Natural killer cell (primary cell): ENCODE results near the gene RALY. TPM values are rescaled to one million over a fixed set of nuclear protein-coding genes. Genes with fewer than 3 reads are reported as not detected.

Experiments
- ATAC-seq, 3 donors: fragments of 150-1000 bp in 2 of 3; fragments of 200-7000 bp in 1 of 3; cut with Tn5 transposase; 1 replicate in 1 of 3; 2 replicates in 2 of 3; pipeline ENCODE4 v1.10.0; 2021; ENCODE audit warnings: mild to moderate bottlenecking in 2 of 3, moderate library complexity in 2 of 3
- DNase-seq, 2 donors: peaks; one replicate each; pipeline versions ENCODE4 v3.0.0 to v3.0.0-alpha.2; 2013 to 2021; ENCODE audit warnings: mixed read lengths in 1 of 2
- H3K27ac ChIP-seq: one replicate; pipeline ENCODE4 v1.5.1; 2013; ENCODE audit warnings: mild to moderate bottlenecking, low read length
- H3K27me3 ChIP-seq: one replicate; pipeline ENCODE4 v1.6.1; 2013; ENCODE audit warnings: low read length; ENCODE audit not compliant: control insufficient read depth, insufficient read depth
- H3K36me3 ChIP-seq: one replicate; pipeline ENCODE4 v1.6.1; 2013; ENCODE audit warnings: low read length; ENCODE audit not compliant: control insufficient read depth, insufficient read depth
- H3K4me1 ChIP-seq: one replicate; pipeline ENCODE4 v1.6.1; 2013; ENCODE audit warnings: low read length; ENCODE audit not compliant: control insufficient read depth, insufficient read depth
- H3K4me3 ChIP-seq: one replicate; pipeline ENCODE4 v1.5.1; 2013; ENCODE audit warnings: low read length
- H3K9me3 ChIP-seq: one replicate; pipeline ENCODE4 v1.6.1; 2013; ENCODE audit warnings: low read length; ENCODE audit not compliant: control insufficient read depth, insufficient read depth
- H3K27ac Mint-ChIP-seq, 2 donors: one replicate each; pipeline ENCODE4 v1.8.0; 2022; ENCODE audit warnings: mild to moderate bottlenecking in 2 of 2, mixed read lengths in 2 of 2, moderate library complexity in 1 of 2
- H3K27me3 Mint-ChIP-seq, 2 donors: one replicate each; pipeline ENCODE4 v1.8.0; 2022; ENCODE audit warnings: low read depth in 2 of 2, mixed read lengths in 2 of 2
- H3K36me3 Mint-ChIP-seq: one replicate; pipeline ENCODE4 v1.8.0; 2022; ENCODE audit warnings: mixed read lengths
- H3K4me1 Mint-ChIP-seq, 2 donors: one replicate each; pipeline ENCODE4 v1.8.0; 2022; ENCODE audit warnings: mixed read lengths in 2 of 2
- H3K4me3 Mint-ChIP-seq: one replicate; pipeline ENCODE4 v1.8.0; 2022; ENCODE audit warnings: mild to moderate bottlenecking, moderate library complexity, mixed read lengths
- H3K9me3 Mint-ChIP-seq, 2 donors: one replicate each; pipeline ENCODE4 v1.8.0; 2022; ENCODE audit warnings: mixed read lengths in 2 of 2
- WGBS: methylation state at CpG from one replicate; pipeline ENCODE4 v1.1.7; 2013; ENCODE audit warnings: missing lambda C conversion rate; ENCODE audit not compliant: insufficient coverage; 5-methylcytosine and 5-hydroxymethylcytosine counted together
- intact Hi-C: fragments of 100-400 bp; cut with micrococcal nuclease; formaldehyde crosslinking; loops from one replicate; pipeline ENCODE4 v1.14.2; 2022
- total RNA-seq, 4 donors: library from RNA; stranded (reverse); fragments of 120-200 nt in 1 of 4; gene quantifications; one replicate each; pipeline versions ENCODE4 v1.2.3 to v1.2.4, GENCODE V29; 2013 to 2022
- TF ChIP-seq, protein P1 (sequence below): fragments of 200-600 bp; IDR thresholded peaks from one replicate; pipeline ENCODE4 v1.8.0; 2022; ENCODE audit warnings: antibody characterized with exemption

Gene RALY
- total RNA-seq, 3 donors from 2014 or later (not counting 1 experiment from before 2014, with no cell fraction given): 194 to 204 (median 198) TPM

DNA sequence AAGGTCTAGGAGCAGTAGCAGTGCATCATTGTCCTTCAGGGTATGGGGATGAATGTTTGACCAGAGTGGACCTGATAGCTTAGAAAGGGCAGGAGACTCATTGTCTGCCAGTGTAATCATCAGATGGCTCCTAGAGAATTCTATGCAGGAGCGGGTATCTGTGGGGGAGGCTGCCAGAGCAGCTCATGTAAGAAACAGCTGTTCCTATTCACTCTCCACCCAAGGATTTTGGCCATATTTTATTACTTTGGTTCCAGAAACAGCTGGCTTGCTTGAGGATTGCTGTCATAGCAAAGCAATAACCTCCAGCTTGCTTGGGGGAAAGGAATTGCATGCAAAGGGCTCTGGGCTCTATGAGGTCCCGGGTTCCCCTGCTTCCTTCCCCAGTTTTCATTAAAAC lies 44.1 kb downstream of the RALY start:
- H3K4me3 ChIP-seq: no peak overlapping the region
- no peaks in the 10 kb centered on the region for H3K36me3 Mint-ChIP-seq
- H3K4me1 Mint-ChIP-seq: peaks cover 82 to 90% of the 10 kb centered on the region in 2 donors
- DNase-seq (no peak), ATAC-seq (no peak)
- 100% methylated on average over 1 of the region's 2 CpGs for WGBS
- no peaks in the 10 kb centered on the region for H3K27me3 ChIP-seq
- no peaks in the 10 kb centered on the region for H3K27me3 Mint-ChIP-seq
- intact Hi-C loops: no loop called here
- TF ChIP-seq, protein P1, sequence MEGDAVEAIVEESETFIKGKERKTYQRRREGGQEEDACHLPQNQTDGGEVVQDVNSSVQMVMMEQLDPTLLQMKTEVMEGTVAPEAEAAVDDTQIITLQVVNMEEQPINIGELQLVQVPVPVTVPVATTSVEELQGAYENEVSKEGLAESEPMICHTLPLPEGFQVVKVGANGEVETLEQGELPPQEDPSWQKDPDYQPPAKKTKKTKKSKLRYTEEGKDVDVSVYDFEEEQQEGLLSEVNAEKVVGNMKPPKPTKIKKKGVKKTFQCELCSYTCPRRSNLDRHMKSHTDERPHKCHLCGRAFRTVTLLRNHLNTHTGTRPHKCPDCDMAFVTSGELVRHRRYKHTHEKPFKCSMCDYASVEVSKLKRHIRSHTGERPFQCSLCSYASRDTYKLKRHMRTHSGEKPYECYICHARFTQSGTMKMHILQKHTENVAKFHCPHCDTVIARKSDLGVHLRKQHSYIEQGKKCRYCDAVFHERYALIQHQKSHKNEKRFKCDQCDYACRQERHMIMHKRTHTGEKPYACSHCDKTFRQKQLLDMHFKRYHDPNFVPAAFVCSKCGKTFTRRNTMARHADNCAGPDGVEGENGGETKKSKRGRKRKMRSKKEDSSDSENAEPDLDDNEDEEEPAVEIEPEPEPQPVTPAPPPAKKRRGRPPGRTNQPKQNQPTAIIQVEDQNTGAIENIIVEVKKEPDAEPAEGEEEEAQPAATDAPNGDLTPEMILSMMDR: no peak
- no peaks in the 10 kb centered on the region for H3K9me3 ChIP-seq
- peak overlapping the region; percentile 4 to 86 for H3K27ac Mint-ChIP-seq
- H3K36me3 ChIP-seq: peaks cover 17% of the 10 kb centered on the region
- no peak overlapping the region for H3K27ac ChIP-seq
- H3K9me3 Mint-ChIP-seq: no peaks in the 10 kb centered on the region
- H3K4me3 Mint-ChIP-seq: no peak overlapping the region
- peaks cover 19% of the 10 kb centered on the region for H3K4me1 ChIP-seq

DNA sequence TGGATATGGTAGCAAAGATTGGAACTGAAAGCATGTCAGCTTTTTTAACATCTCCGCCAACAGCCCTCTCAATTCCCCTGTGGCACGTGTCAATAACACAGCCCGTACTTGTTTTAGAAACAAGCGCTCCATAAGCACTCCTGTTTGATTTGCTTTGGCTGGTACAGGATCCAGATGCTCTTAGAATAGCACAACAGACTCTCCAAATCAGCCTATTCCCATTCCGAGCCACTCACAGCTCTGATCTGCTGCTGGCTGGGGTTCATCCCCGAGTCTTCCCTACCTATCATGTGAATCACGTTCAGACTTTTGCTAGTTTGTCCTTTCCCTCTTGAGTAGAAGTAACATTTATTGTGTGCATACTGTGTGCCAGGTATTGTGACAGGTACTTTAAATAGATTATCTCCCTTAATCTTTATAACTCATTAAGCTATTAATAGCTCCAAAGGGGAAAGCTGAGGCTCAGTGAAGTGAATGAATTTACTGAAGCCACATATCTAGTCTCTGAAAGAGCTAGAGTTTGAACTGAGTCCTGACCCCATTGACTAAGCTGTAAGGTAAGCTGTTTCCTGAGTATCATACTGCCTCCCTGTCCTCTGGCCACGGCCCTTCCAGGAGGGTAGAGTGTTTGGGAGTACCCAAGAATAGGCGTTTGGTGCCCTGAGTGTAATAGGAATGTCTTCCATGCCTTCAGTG lies 46.7 kb downstream of the RALY start:
- 94% methylated on average over 8 of the region's 9 CpGs for WGBS
- H3K4me3 ChIP-seq: no peak overlapping the region
- H3K36me3 Mint-ChIP-seq: no peaks in the 10 kb centered on the region
- TF ChIP-seq, protein P1: no peak
- H3K27me3 Mint-ChIP-seq: no peaks in the 10 kb centered on the region
- H3K27ac ChIP-seq: no peak overlapping the region
- H3K4me1 Mint-ChIP-seq: peaks cover 90 to 91% of the 10 kb centered on the region in 2 donors
- DNase-seq: no peak
- no peak overlapping the region for H3K4me3 Mint-ChIP-seq
- H3K27ac Mint-ChIP-seq: peak overlapping the region; percentile 74 to 76
- ATAC-seq: no peak
- H3K36me3 ChIP-seq: no peaks in the 10 kb centered on the region
- intact Hi-C loops: loop anchor here (10.0 kb wide), 1 partner anchor 46 kb away; the partner anchor contains the start of gene RALY
- no peaks in the 10 kb centered on the region for H3K27me3 ChIP-seq
- no peaks in the 10 kb centered on the region for H3K9me3 Mint-ChIP-seq
- peaks cover 19% of the 10 kb centered on the region for H3K4me1 ChIP-seq
- no peaks in the 10 kb centered on the region for H3K9me3 ChIP-seq

DNA sequence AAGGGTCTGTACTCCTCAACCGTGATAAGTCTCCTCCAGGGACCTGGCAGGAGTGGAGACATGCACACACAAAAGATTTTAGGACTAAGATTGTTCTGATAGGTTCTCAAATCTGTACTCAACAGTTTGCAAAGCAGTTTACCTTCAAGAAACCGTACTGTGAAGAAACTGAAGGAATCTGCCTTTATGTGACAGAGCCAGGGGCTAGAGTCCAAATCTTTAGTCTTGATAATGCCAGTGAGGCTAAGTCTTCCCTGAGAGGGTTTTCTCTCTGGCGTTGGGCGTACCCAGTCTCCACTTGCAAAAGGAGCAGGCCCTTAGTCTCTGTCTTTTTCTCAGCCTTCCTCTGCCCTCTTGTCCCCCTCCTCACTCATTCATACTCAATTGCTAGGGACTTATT lies 47.5 kb downstream of the RALY start:
- H3K27ac Mint-ChIP-seq: peak overlapping the region; percentile 74 to 76
- Histone ChIP-seq H3K27ac (no peak overlapping the region), H3K4me1 (peaks cover 23% of the 10 kb centered on the region), H3K36me3 (no peaks in the 10 kb centered on the region), H3K4me3 (no peak overlapping the region), H3K27me3 (no peaks in the 10 kb centered on the region), H3K9me3 (no peaks in the 10 kb centered on the region)
- H3K4me1 Mint-ChIP-seq: peaks cover 91% of the 10 kb centered on the region in 2 donors
- H3K9me3 Mint-ChIP-seq: no peaks in the 10 kb centered on the region
- H3K36me3 Mint-ChIP-seq: no peaks in the 10 kb centered on the region
- no peak overlapping the region for H3K4me3 Mint-ChIP-seq
- intact Hi-C loops: loop anchor here (10.0 kb wide), 1 partner anchor 46 kb away; the partner anchor contains the start of gene RALY
- no peak for ATAC-seq
- H3K27me3 Mint-ChIP-seq: no peaks in the 10 kb centered on the region
- DNase-seq: no peak
- WGBS: 96% methylated on average over 4 of the region's 4 CpGs
- TF ChIP-seq, protein P1: no peak
